GM23338 (cell line): ENCODE measurements around the gene SNU13. TPM values are rescaled to one million over a fixed set of nuclear protein-coding genes. Genes with fewer than 3 reads are reported as not detected.

Experiments used
- ATAC-seq: fragments of 200-7000 bp; cut with Tn5 transposase; 3 replicates; pipeline ENCODE4 v1.9.1; 2020
- DNase-seq: peaks from one replicate; pipeline ENCODE4 v3.0.0-alpha.2; 2015; ENCODE audit warnings: low spot score
- H2AFZ ChIP-seq: fragments of 200-600 bp; sonication (generic); 2 replicates; pipeline ENCODE4 v1.8.0; 2016; ENCODE audit warnings: antibody characterized with exemption, mild to moderate bottlenecking, moderate library complexity
- H3F3A ChIP-seq: fragments of 200-600 bp; sonication (generic); replicated peaks from 2 replicates; pipeline ENCODE4 v1.8.0; 2017; ENCODE audit warnings: antibody characterized with exemption, mixed run types, low read depth
- H3K27ac ChIP-seq: fragments of 200-600 bp; sonication (generic); 2 replicates; pipeline ENCODE4 v1.6.1; 2016; ENCODE audit warnings: low read depth
- H3K27me3 ChIP-seq: fragments of 200-600 bp; sonication (generic); 2 replicates; pipeline ENCODE4 v1.8.0; 2016; ENCODE audit warnings: mild to moderate bottlenecking, mixed run types, moderate library complexity; ENCODE audit not compliant: insufficient read depth
- H3K36me3 ChIP-seq: fragments of 200-600 bp; sonication (generic); 2 replicates; pipeline ENCODE4 v1.8.0; 2016; ENCODE audit warnings: mild to moderate bottlenecking; ENCODE audit not compliant: insufficient read depth
- H3K4me1 ChIP-seq: fragments of 200-600 bp; sonication (generic); 2 replicates; pipeline ENCODE4 v1.8.0; 2016; ENCODE audit warnings: mild to moderate bottlenecking, moderate library complexity; ENCODE audit not compliant: insufficient read depth
- H3K4me2 ChIP-seq: fragments of 200-600 bp; sonication (generic); 2 replicates; pipeline ENCODE4 v1.7.1; 2017; ENCODE audit warnings: mixed run types
- H3K4me3 ChIP-seq: fragments of 200-600 bp; sonication (generic); 2 replicates; pipeline ENCODE4 v1.6.1; 2016; ENCODE audit warnings: mixed run types
- H3K79me2 ChIP-seq: fragments of 200-600 bp; sonication (generic); replicated peaks from 2 replicates; pipeline ENCODE4 v1.8.0; 2017; ENCODE audit warnings: mild to moderate bottlenecking; ENCODE audit not compliant: insufficient read depth
- H3K9me2 ChIP-seq: fragments of 200-600 bp; sonication (generic); 2 replicates; pipeline ENCODE4 v1.8.0; 2017; ENCODE audit not compliant: insufficient read depth
- H4K20me1 ChIP-seq: fragments of 200-600 bp; sonication (generic); replicated peaks from 2 replicates; pipeline ENCODE4 v1.8.0; 2017; ENCODE audit warnings: mild to moderate bottlenecking; ENCODE audit not compliant: insufficient read depth
- H3K27ac Mint-ChIP-seq: 2 replicates; pipeline ENCODE4 v1.8.0; 2020; ENCODE audit warnings: inconsistent platforms, mild to moderate bottlenecking, moderate library complexity, mixed read lengths
- H3K27me3 Mint-ChIP-seq: 3 replicates; pipeline ENCODE4 v1.8.0; 2022; ENCODE audit warnings: low read depth, mild to moderate bottlenecking, moderate library complexity, mixed read lengths, inconsistent platforms; ENCODE audit not compliant: insufficient read depth, poor library complexity
- H3K36me3 Mint-ChIP-seq: 3 replicates; pipeline ENCODE4 v1.8.0; 2021; ENCODE audit warnings: low read depth, mild to moderate bottlenecking, inconsistent platforms, moderate library complexity, mixed read lengths
- H3K4me1 Mint-ChIP-seq: 3 replicates; pipeline ENCODE4 v1.8.0; 2020; ENCODE audit warnings: mild to moderate bottlenecking, inconsistent platforms, mixed read lengths
- H3K4me3 Mint-ChIP-seq: 3 replicates; pipeline ENCODE4 v1.8.0; 2021; ENCODE audit warnings: moderate library complexity, mild to moderate bottlenecking, inconsistent platforms, mixed read lengths
- H3K9me3 Mint-ChIP-seq: 3 replicates; pipeline ENCODE4 v1.8.0; 2020; ENCODE audit warnings: moderate library complexity, mild to moderate bottlenecking, inconsistent platforms, mixed read lengths
- CREB1 ChIP-seq: fragments of 250-450 bp; sonication (Bioruptor Pico); IDR thresholded peaks from 2 replicates; pipeline ENCODE4 v1.5.0; 2020; ENCODE audit warnings: low read depth, mild to moderate bottlenecking, moderate library complexity
- CTCF ChIP-seq, 2 experiments: fragments of 200-600 bp in 1 of 2; sonication (generic) in 1 of 2; conservative IDR thresholded peaks; 2 replicates each; pipeline versions ENCODE4 v1.5.1 to v1.6.1; 2016 to 2017; ENCODE audit warnings: antibody characterized with exemption in 2 of 2, low read depth in 2 of 2, mild to moderate bottlenecking in 2 of 2, moderate library complexity in 1 of 2
- ETS1 ChIP-seq: IDR thresholded peaks from 2 replicates; pipeline ENCODE4 v1.6.1; 2016; ENCODE audit warnings: antibody characterized with exemption
- EZH2 ChIP-seq: fragments of 200-600 bp; sonication (generic); IDR thresholded peaks from one replicate; pipeline ENCODE4 v1.8.0; 2017; ENCODE audit warnings: antibody characterized with exemption, mild to moderate bottlenecking, low read depth; ENCODE audit not compliant: unreplicated experiment
- EZH2phosphoT487 ChIP-seq: fragments of 200-600 bp; sonication (generic); IDR thresholded peaks from one replicate; pipeline ENCODE4 v1.8.1; 2018; ENCODE audit warnings: antibody characterized with exemption; ENCODE audit not compliant: unreplicated experiment
- JUNB ChIP-seq: IDR thresholded peaks from one replicate; pipeline ENCODE4 v1.6.1; 2016; ENCODE audit warnings: antibody characterized with exemption; ENCODE audit not compliant: unreplicated experiment
- ZNF114 ChIP-seq: fragments of 250-450 bp; sonication (Bioruptor Pico); IDR thresholded peaks from 2 replicates; pipeline ENCODE4 v1.5.0; 2020; ENCODE audit warnings: mild to moderate bottlenecking, moderate library complexity
- ZNF331 ChIP-seq: fragments of 250-450 bp; sonication (Bioruptor Pico); IDR thresholded peaks from 2 replicates; pipeline ENCODE4 v1.5.0; 2020; ENCODE audit warnings: low read depth, mild to moderate bottlenecking, moderate library complexity
- polyA plus RNA-seq: library from polyadenylated mRNA; unstranded; fragments of >200 nt; fragmentation: Nextera tagmentation; extraction: Ambion mirVana; gene quantifications from 2 replicates; pipeline ENCODE4 v1.2.1, GENCODE V29; 2016
- total RNA-seq: library from RNA; depleted of rRNA; stranded (reverse); fragments of >200 nt; shearing (Covaris generic); gene quantifications from 2 replicates; pipeline ENCODE4 v1.2.3, GENCODE V29; 2014
- TF ChIP-seq, protein P1 (sequence below): IDR thresholded peaks from one replicate; pipeline ENCODE4 v1.6.1; 2018; ENCODE audit warnings: antibody characterized with exemption; ENCODE audit not compliant: unreplicated experiment

The SNU13 gene
- total and polyA plus RNA-seq, 2 experiments from 2014 or later = 163 to 464 TPM

- ATAC-seq = no peak
- H3K9me3 Mint-ChIP-seq = no peaks in the 10 kb centered on the region
- TF ChIP-seq CREB1 = no peak
- no peak for TF ChIP-seq ZNF331 (CRISPR knock-in tag)
- TF ChIP-seq EZH2 = no peak
- no peak for TF ChIP-seq ZNF114 (CRISPR knock-in tag)
These were observed 42.9 kb upstream of the SNU13 start for GRCh38 chr22:41731609-41732008.

DNA sequence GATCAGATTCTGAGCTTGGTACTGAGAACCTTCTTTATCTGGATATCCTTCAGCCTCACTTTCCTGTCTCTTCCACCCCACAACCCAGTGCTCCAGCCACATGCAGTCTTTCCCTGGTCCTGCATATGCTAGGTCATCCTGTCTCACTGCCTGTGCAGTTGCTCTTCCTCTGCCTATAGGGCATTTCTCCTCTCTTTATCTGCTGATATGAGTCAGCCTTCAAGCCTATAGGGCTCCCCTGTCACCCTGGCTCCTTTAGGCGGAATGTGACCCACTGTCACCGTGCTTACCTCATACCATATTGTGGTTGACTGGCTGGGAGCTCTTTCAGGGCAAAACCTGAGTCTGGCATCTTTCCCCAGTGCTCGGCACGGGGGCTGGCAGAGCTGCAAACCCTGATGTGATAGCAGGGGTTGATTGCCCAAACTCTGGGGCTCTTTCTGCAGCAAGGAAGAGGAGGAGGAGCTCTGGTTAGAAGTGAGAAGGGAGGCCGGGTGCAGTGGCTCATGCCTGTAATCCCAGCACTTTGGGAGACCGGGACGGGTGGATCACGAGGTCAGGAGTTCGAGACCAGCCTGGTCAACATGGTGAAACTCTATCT is 36.9 kb upstream of the SNU13 start:
- Histone ChIP-seq H2AFZ (no peak overlapping the region), H3K27ac (no peak overlapping the region), H3K4me3 (no peak overlapping the region), H3K4me1 (no peaks in the 10 kb centered on the region), H3K27me3 (no peaks in the 10 kb centered on the region), H3K4me2 (no peak overlapping the region), H4K20me1 (no peaks in the 10 kb centered on the region), H3K36me3 (no peaks in the 10 kb centered on the region), H3K9me2 (no peaks in the 10 kb centered on the region), H3F3A (no peaks in the 10 kb centered on the region), H3K79me2 (no peaks in the 10 kb centered on the region)
- ATAC-seq = no peak
- Mint-ChIP-seq H3K36me3 (no peaks in the 10 kb centered on the region), H3K27me3 (no peaks in the 10 kb centered on the region), H3K9me3 (no peaks in the 10 kb centered on the region), H3K4me1 (no peaks in the 10 kb centered on the region), H3K4me3 (no peak overlapping the region), H3K27ac (no peak overlapping the region)
- TF ChIP-seq CTCF (conservative IDR thresholded peaks at IDR 0.05; ENCODE audit: low read depth in 2 of 2) (no peak), JUNB (no peak), ZNF331 (CRISPR knock-in tag) (no peak), CREB1 (no peak), EZH2phosphoT487 (no peak), ETS1 (no peak), EZH2 (no peak)
- TF ChIP-seq, protein P1, sequence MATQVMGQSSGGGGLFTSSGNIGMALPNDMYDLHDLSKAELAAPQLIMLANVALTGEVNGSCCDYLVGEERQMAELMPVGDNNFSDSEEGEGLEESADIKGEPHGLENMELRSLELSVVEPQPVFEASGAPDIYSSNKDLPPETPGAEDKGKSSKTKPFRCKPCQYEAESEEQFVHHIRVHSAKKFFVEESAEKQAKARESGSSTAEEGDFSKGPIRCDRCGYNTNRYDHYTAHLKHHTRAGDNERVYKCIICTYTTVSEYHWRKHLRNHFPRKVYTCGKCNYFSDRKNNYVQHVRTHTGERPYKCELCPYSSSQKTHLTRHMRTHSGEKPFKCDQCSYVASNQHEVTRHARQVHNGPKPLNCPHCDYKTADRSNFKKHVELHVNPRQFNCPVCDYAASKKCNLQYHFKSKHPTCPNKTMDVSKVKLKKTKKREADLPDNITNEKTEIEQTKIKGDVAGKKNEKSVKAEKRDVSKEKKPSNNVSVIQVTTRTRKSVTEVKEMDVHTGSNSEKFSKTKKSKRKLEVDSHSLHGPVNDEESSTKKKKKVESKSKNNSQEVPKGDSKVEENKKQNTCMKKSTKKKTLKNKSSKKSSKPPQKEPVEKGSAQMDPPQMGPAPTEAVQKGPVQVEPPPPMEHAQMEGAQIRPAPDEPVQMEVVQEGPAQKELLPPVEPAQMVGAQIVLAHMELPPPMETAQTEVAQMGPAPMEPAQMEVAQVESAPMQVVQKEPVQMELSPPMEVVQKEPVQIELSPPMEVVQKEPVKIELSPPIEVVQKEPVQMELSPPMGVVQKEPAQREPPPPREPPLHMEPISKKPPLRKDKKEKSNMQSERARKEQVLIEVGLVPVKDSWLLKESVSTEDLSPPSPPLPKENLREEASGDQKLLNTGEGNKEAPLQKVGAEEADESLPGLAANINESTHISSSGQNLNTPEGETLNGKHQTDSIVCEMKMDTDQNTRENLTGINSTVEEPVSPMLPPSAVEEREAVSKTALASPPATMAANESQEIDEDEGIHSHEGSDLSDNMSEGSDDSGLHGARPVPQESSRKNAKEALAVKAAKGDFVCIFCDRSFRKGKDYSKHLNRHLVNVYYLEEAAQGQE = no peak
- DNase-seq = no peak

More at GRCh38 chr22:41731609-41732008, 42.9 kb upstream of the SNU13 start:
- Mint-ChIP-seq H3K27ac (no peak overlapping the region), H3K4me1 (no peaks in the 10 kb centered on the region), H3K36me3 (no peaks in the 10 kb centered on the region), H3K4me3 (no peak overlapping the region), H3K27me3 (peaks cover 4% of the 10 kb centered on the region)
- H3K4me3 ChIP-seq = no peak overlapping the region
- H3K79me2 ChIP-seq = no peaks in the 10 kb centered on the region
- no peak overlapping the region for H3K4me2 ChIP-seq
- no peaks in the 10 kb centered on the region for H3K9me2 ChIP-seq
- no peaks in the 10 kb centered on the region for H3K4me1 ChIP-seq
- H3F3A ChIP-seq = no peaks in the 10 kb centered on the region
- no peak overlapping the region for H2AFZ ChIP-seq
- H3K36me3 ChIP-seq = no peaks in the 10 kb centered on the region
- no peaks in the 10 kb centered on the region for H4K20me1 ChIP-seq
- no peak overlapping the region for H3K27ac ChIP-seq
- no peak for DNase-seq
- H3K27me3 ChIP-seq = no peaks in the 10 kb centered on the region
